Skeletal muscle satellite cell (primary cell): ENCODE measurements around the gene WASF3.

ENCODE experiments used
- H3K27me3 ChIP-seq: 2 replicates; pipeline ENCODE4 v1.7.0; 2013; ENCODE audit warnings: low read length; ENCODE audit not compliant: control insufficient read depth, insufficient read depth
- H3K36me3 ChIP-seq: 2 replicates; pipeline ENCODE4 v1.7.0; 2013; ENCODE audit warnings: mild to moderate bottlenecking, control low read depth, low read length; ENCODE audit not compliant: insufficient read depth
- H3K4me1 ChIP-seq: 2 replicates; pipeline ENCODE4 v1.7.0; 2013; ENCODE audit warnings: low read length; ENCODE audit not compliant: control insufficient read depth, insufficient read depth
- H3K4me2 ChIP-seq: 2 replicates; pipeline ENCODE4 v1.7.0; 2013; ENCODE audit warnings: mild to moderate bottlenecking, low read length
- H3K4me3 ChIP-seq: 2 replicates; pipeline ENCODE4 v1.7.0; 2013; ENCODE audit warnings: low read length
- H3K9ac ChIP-seq: 2 replicates; pipeline ENCODE4 v1.7.0; 2013; ENCODE audit warnings: mild to moderate bottlenecking, low read depth, low read length, moderate library complexity
- H3K9me3 ChIP-seq: replicated peaks from 2 replicates; pipeline ENCODE4 v1.7.0; 2013; ENCODE audit warnings: mild to moderate bottlenecking, control low read depth, low read length

WASF3 gene

DNA sequence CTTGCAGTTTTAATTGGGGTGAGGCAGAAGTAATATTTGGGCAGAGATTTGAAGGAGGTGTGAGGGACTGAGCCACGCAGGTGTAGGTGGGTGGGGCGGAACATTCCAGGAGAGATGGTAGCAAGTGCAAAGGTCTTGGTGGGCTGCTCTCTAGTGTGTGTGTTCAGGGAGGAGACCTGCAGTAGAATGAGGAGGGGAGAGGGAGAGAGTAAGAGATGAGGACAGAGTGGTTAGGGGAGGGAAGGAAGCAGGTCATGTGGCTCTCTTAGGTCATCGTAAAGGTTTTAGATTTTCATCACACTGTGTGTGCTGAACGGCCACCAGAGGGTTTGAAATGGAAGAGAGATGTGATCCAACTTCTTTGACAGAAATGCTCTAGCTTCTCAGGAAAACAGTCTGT is 33.5 kb downstream of the WASF3 start:
- Histone ChIP-seq H3K4me2 (no peak overlapping the region), H3K4me1 (no peaks in the 10 kb centered on the region), H3K36me3 (no peaks in the 10 kb centered on the region), H3K4me3 (no peak overlapping the region), H3K9me3 (no peaks in the 10 kb centered on the region), H3K9ac (no peak overlapping the region), H3K27me3 (no peaks in the 10 kb centered on the region)

DNA sequence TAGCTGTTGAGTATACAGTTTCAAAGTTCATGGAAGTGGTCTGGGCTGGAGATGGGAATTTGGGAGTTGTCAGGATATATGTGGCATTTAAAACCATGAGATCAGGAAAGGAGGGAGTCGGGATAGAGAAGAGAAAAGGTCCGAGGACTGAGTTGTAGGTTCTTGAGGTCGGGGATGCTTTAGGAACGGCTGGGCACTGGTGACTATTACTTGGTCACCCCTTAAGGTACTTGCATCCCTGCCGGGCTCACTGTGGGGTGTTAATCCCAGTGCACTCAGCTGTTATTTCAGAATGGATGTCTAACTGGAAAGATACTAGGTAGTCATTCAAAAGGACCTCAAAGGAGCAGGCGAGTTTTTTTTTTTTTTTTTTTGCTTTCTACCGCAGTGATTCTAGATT is 34.2 kb downstream of the WASF3 start:
- H3K9me3 ChIP-seq = no peaks in the 10 kb centered on the region
- H3K4me3 ChIP-seq = no peak overlapping the region
- H3K4me2 ChIP-seq = no peak overlapping the region
- H3K4me1 ChIP-seq = no peaks in the 10 kb centered on the region
- H3K36me3 ChIP-seq = no peaks in the 10 kb centered on the region
- no peaks in the 10 kb centered on the region for H3K27me3 ChIP-seq
- no peak overlapping the region for H3K9ac ChIP-seq

- no peak overlapping the region for H3K4me3 ChIP-seq
- H3K27me3 ChIP-seq = no peaks in the 10 kb centered on the region
- no peaks in the 10 kb centered on the region for H3K9me3 ChIP-seq
- H3K36me3 ChIP-seq = no peaks in the 10 kb centered on the region
- H3K4me1 ChIP-seq = no peaks in the 10 kb centered on the region
- H3K9ac ChIP-seq = no peak overlapping the region
- no peak overlapping the region for H3K4me2 ChIP-seq
These were observed 36.2 kb downstream of the WASF3 start for GRCh38 chr13:26593661-26594060.

GRCh38 chr13:26594363-26594762 is 36.9 kb downstream of the WASF3 start:
- Histone ChIP-seq H3K9me3 (no peaks in the 10 kb centered on the region), H3K4me2 (no peak overlapping the region), H3K9ac (no peak overlapping the region), H3K27me3 (no peaks in the 10 kb centered on the region), H3K4me1 (no peaks in the 10 kb centered on the region), H3K36me3 (no peaks in the 10 kb centered on the region), H3K4me3 (no peak overlapping the region)

DNA sequence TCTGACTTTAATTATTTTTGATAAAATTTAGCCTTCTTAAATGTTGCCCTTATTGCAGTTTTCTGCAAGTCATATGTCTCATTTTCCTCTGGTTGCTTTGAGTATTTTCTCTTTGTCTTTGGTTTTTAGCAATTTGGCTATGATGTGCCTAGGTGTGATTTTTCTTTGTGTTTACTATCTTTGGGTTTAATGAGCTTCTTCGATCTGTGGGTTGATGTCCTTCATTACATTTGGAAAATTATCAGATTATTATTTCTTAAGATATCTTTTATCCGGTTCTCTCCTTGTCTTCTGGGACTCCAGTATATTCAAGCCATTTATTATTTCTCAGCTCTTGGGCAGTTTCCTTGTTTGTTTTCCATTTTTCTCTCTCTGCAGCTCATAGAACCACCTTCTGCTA is 39.0 kb downstream of the WASF3 start:
- no peaks in the 10 kb centered on the region for H3K9me3 ChIP-seq
- H3K9ac ChIP-seq = no peak overlapping the region
- no peaks in the 10 kb centered on the region for H3K36me3 ChIP-seq
- no peak overlapping the region for H3K4me2 ChIP-seq
- peaks cover 2% of the 10 kb centered on the region for H3K4me1 ChIP-seq
- no peaks in the 10 kb centered on the region for H3K27me3 ChIP-seq
- H3K4me3 ChIP-seq = no peak overlapping the region

DNA sequence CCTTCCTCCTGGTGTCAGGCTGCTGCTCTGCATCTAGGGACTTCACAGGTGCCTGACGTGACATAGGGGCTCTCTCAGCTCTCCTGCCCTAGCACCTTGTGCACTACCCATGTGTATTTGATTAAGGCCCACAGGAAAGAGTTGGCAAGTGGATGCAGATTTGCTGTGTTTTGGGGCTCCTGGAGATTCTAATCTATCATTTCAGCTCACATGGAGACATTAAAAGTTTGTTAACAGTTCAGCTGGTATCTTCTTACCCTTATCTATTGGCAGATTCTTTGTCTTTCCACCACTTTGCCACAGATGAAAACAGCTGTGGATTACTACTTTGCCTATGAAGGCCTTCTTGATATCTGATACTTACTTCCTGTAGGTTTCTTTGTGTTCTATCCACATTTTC is 41.9 kb downstream of the WASF3 start:
- H3K27me3 ChIP-seq = no peaks in the 10 kb centered on the region
- peaks cover 10% of the 10 kb centered on the region for H3K4me1 ChIP-seq
- no peaks in the 10 kb centered on the region for H3K36me3 ChIP-seq
- H3K9me3 ChIP-seq = no peaks in the 10 kb centered on the region
- H3K4me3 ChIP-seq = no peak overlapping the region
- H3K9ac ChIP-seq = no peak overlapping the region
- H3K4me2 ChIP-seq = no peak overlapping the region

DNA sequence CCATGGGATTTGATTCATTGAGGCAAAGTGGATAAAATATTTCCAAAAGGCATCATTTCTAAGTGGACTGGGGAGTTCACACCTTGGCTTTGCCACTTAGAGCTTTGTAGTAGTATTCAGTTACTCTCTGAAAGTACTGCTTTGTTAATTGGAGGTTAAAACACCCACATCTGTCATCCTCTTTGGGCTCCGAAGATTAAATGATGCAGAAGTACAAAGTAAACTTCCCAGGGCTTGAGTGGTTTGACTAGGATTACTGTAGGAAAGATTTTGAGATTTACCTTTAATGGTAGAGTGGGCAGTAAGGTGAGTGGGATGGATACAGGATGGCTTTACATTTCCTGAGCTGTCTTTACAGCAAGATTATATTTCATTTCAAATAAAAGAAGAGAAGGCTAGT is 42.4 kb downstream of the WASF3 start:
- Histone ChIP-seq H3K9ac (no peak overlapping the region), H3K4me2 (no peak overlapping the region), H3K4me3 (no peak overlapping the region), H3K4me1 (peaks cover 14% of the 10 kb centered on the region), H3K9me3 (no peaks in the 10 kb centered on the region), H3K27me3 (no peaks in the 10 kb centered on the region), H3K36me3 (no peaks in the 10 kb centered on the region)

DNA sequence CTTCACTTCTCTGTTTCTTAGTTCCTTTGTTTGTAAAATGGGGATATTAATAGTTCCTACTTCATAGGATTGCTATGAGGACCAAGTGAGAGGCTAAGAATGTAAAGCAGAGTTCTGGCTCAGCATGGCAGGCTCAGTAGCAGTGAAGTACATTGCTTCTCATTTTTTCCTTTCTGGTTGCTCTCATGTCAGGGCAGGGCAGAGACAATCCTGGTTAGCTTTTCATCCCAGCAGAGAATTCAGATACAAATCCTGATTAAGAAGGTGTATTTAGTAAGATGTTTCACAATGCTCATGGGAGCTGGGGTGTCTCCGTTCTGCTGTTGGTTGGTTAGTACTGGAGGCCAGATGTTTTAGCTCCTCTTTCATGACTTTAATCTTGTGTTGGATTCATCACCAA is 42.9 kb downstream of the WASF3 start:
- no peaks in the 10 kb centered on the region for H3K9me3 ChIP-seq
- H3K4me2 ChIP-seq = no peak overlapping the region
- H3K36me3 ChIP-seq = no peaks in the 10 kb centered on the region
- peaks cover 18% of the 10 kb centered on the region for H3K4me1 ChIP-seq
- H3K27me3 ChIP-seq = no peaks in the 10 kb centered on the region
- no peak overlapping the region for H3K9ac ChIP-seq
- H3K4me3 ChIP-seq = no peak overlapping the region

GRCh38 chr13:26601669-26602068 is 44.2 kb downstream of the WASF3 start:
- Histone ChIP-seq H3K27me3 (no peaks in the 10 kb centered on the region), H3K4me2 (no peak overlapping the region), H3K9ac (no peak overlapping the region), H3K4me3 (no peak overlapping the region), H3K36me3 (no peaks in the 10 kb centered on the region), H3K4me1 (peaks cover 18% of the 10 kb centered on the region), H3K9me3 (no peaks in the 10 kb centered on the region)

- no peaks in the 10 kb centered on the region for H3K36me3 ChIP-seq
- H3K4me3 ChIP-seq = no peak overlapping the region
- H3K9me3 ChIP-seq = no peaks in the 10 kb centered on the region
- H3K27me3 ChIP-seq = no peaks in the 10 kb centered on the region
- peaks cover 18% of the 10 kb centered on the region for H3K4me1 ChIP-seq
- H3K4me2 ChIP-seq = no peak overlapping the region
- H3K9ac ChIP-seq = no peak overlapping the region
These were observed 45.3 kb downstream of the WASF3 start for GRCh38 chr13:26602783-26603182.

DNA sequence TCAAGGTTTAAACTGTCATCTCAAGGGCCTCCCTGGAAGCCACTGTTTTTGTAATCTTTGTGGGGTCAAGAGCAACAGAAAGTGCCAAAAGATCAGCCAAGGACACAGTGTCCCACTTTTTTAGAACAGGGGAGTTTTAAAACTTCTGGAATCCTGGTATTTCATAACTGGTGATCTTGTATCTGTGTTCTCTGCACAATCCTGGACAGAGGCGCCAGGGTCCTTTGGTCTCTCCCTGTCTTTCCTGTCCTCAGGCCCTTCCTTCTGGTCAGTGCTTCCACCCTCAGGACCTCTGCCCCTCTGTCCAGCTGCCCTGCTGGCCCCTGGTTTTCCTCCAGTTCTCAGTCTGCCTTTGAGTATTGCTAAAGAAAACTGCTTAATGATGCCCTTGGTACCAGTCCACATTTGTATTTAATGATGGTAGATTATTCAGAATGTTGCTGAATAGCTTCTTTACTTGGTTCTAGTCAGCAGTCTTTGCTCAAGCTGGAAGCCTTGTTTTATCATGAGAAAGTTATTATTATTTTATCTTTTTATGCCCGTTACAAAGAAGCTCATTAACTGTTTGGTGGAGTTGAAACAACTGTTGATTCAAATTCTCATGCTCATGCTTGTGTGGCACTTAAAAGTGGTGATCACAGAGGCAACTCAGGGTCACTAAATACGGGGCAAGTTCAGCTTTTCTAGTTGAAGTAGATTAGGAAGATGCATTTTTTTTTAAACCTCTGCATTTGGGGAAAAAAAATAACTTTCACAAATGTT is 47.5 kb downstream of the WASF3 start:
- Histone ChIP-seq H3K27me3 (no peaks in the 10 kb centered on the region), H3K9me3 (no peaks in the 10 kb centered on the region), H3K36me3 (no peaks in the 10 kb centered on the region), H3K4me3 (no peak overlapping the region), H3K4me1 (peaks cover 18% of the 10 kb centered on the region), H3K4me2 (no peak overlapping the region), H3K9ac (no peak overlapping the region)

DNA sequence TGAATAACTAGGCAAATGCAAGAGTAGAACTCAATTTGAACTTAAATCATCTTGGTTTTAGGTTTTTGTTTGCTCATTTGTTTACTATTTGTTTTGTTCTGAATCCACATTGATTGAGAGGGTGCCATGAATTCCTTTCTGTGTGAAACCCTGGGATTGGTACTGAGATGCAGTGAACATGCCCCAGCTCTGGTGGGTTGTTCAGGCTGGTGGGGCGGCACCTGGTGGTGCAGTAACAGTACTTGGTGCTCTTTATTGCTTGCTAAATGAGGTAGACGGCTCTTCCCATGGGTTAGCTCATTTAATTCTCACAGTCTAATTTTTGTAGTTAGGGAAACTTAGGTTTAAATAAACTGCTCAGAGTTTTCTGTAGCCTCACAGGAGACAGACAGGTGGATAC is 48.4 kb downstream of the WASF3 start:
- Histone ChIP-seq H3K9me3 (no peaks in the 10 kb centered on the region), H3K4me1 (peaks cover 18% of the 10 kb centered on the region), H3K27me3 (no peaks in the 10 kb centered on the region), H3K4me2 (no peak overlapping the region), H3K4me3 (no peak overlapping the region), H3K9ac (no peak overlapping the region), H3K36me3 (no peaks in the 10 kb centered on the region)
